K562 (cell line): ENCODE data around the gene KIAA1958. TPM values are rescaled to one million over a fixed set of nuclear protein-coding genes. Genes with fewer than 3 reads are reported as not detected.

Experiments
- ATAC-seq: fragments of 200-7000 bp; cut with Tn5 transposase; 3 replicates; pipeline ENCODE4 v1.9.1; 2020; ENCODE audit warnings: moderate library complexity
- BruUV-seq: library from RNA; stranded (reverse); fragments of 400-500 nt; replicated peaks from 2 replicates; lab custom pipeline; 2021; lab: Mats Ljungman, UMichigan
- CTCF ChIA-PET: fragments of 300-600 bp; formaldehyde crosslinking; extraction: SDS; loops from one replicate; lab custom pipeline; 2021; ENCODE audit warnings: low intra/inter-chr PET ratio; lab: Yijun Ruan, JAX
- POLR2A ChIA-PET: fragments of 300-600, 350-650 bp; sonication (Branson Sonifier 250); formaldehyde crosslinking; extraction: SDS; loops from one replicate; lab custom pipeline; 2021; ENCODE audit warnings: antibody characterized with exemption, inconsistent platforms; lab: Yijun Ruan, JAX
- DNase-seq, 4 experiments: peaks; one replicate each; pipeline versions ENCODE4 v3.0.0 to v3.0.0-alpha.2; 2011 to 2018; ENCODE audit warnings: low spot score in 3 of 4, mixed read lengths in 3 of 4; ENCODE audit errors: extremely low read depth in 1 of 4
- FAIRE-seq: peaks from 2 replicates; lab custom pipeline; 2011; peaks lifted over from hg19 to GRCh38; lab: Jason Lieb, UNC
- H2AFZ ChIP-seq: 2 replicates; pipeline ENCODE4 v1.6.0; 2011; ENCODE audit warnings: low read depth, low read length, control low read depth, inconsistent platforms
- H3K27ac ChIP-seq: fragments of 200-600 bp; 3 replicates; pipeline ENCODE4 v1.8.0; 2011; ENCODE audit warnings: low read depth, mild to moderate bottlenecking, control low read depth, inconsistent platforms, low read length, moderate library complexity, mixed read lengths; ENCODE audit errors: extremely low read depth
- H3K27me3 ChIP-seq, 2 experiments: fragments of 300-600 bp in 1 of 2; 2 replicates in 1 of 2; 3 replicates in 1 of 2; pipeline versions ENCODE4 v1.6.0 to v1.8.0; 2011; ENCODE audit warnings: inconsistent platforms in 2 of 2, low read length in 2 of 2, mild to moderate bottlenecking in 1 of 2, mixed read lengths in 1 of 2, moderate library complexity in 1 of 2; ENCODE audit not compliant: control insufficient read depth in 2 of 2, insufficient read depth in 2 of 2
- H3K36me3 ChIP-seq: fragments of 300-600 bp; 3 replicates; pipeline ENCODE4 v1.8.0; 2011; ENCODE audit warnings: mild to moderate bottlenecking, low read length, inconsistent platforms; ENCODE audit not compliant: control insufficient read depth, insufficient read depth
- H3K4me1 ChIP-seq, 2 experiments: fragments of 200-600 bp in 1 of 2; replicated peaks in 1 of 2; 2 replicates in 1 of 2; 3 replicates in 1 of 2; pipeline versions ENCODE4 v1.5.1 to v1.8.0; 2011; ENCODE audit warnings: inconsistent platforms in 2 of 2, low read length in 2 of 2, mild to moderate bottlenecking in 1 of 2, mixed read lengths in 1 of 2, moderate library complexity in 1 of 2; ENCODE audit not compliant: control insufficient read depth in 2 of 2, insufficient read depth in 2 of 2
- H3K4me2 ChIP-seq: 2 replicates; pipeline ENCODE4 v1.6.1; 2011; ENCODE audit warnings: low read length, control low read depth, inconsistent platforms, mixed read lengths; ENCODE audit not compliant: insufficient read depth
- H3K4me3 ChIP-seq: fragments of 200-600 bp; sonication (generic), shearing (Covaris generic); 2 replicates; pipeline ENCODE4 v1.5.1; 2016; ENCODE audit warnings: control low read depth, inconsistent platforms
- H3K79me2 ChIP-seq: fragments of 200-600 bp; 3 replicates; pipeline ENCODE4 v1.8.0; 2011; ENCODE audit warnings: low read length, inconsistent platforms; ENCODE audit not compliant: control insufficient read depth, insufficient read depth
- H3K9ac ChIP-seq, 2 experiments: 2 replicates each; pipeline versions ENCODE4 v1.6.0 to v1.6.1; 2011; ENCODE audit warnings: low read depth in 2 of 2, low read length in 2 of 2, control low read depth in 1 of 2, inconsistent platforms in 1 of 2, mild to moderate bottlenecking in 1 of 2, mixed read lengths in 1 of 2; ENCODE audit not compliant: insufficient read depth in 1 of 2
- H3K9me1 ChIP-seq: one replicate; pipeline ENCODE4 v1.6.0; 2011; ENCODE audit warnings: inconsistent platforms, mild to moderate bottlenecking, low read length, moderate library complexity; ENCODE audit not compliant: control insufficient read depth, insufficient read depth
- H3K9me3 ChIP-seq: replicated peaks from 2 replicates; pipeline ENCODE4 v1.5.1; 2011; ENCODE audit warnings: low read depth, low read length, inconsistent platforms; ENCODE audit not compliant: control insufficient read depth, insufficient read depth
- H4K20me1 ChIP-seq: replicated peaks from 2 replicates; pipeline ENCODE4 v1.6.1; 2011; ENCODE audit warnings: low read length, inconsistent platforms, mixed read lengths; ENCODE audit not compliant: control insufficient read depth, insufficient read depth
- C11orf30 ChIP-seq: fragments of 450-650 bp; IDR thresholded peaks from 2 replicates; pipeline ENCODE4 v1.6.1; 2016; ENCODE audit warnings: low read depth, mild to moderate bottlenecking
- ILF3 ChIP-seq: fragments of 450-650 bp; IDR thresholded peaks from 2 replicates; pipeline ENCODE4 v1.6.1; 2018; ENCODE audit warnings: antibody characterized with exemption, mild to moderate bottlenecking, moderate library complexity, borderline replicate concordance
- MAFG ChIP-seq: fragments of 450-650 bp; conservative IDR thresholded peaks from 2 replicates; pipeline ENCODE4 v1.6.1; 2016; ENCODE audit warnings: missing genetic modification characterization, missing compliant biosample characterization
- MAFK ChIP-seq: IDR thresholded peaks from 2 replicates; pipeline ENCODE4 v1.6.1; 2011; ENCODE audit warnings: low read length, improper control_type of control experiment
- MIER1 ChIP-seq: fragments of 450-650 bp; IDR thresholded peaks from 2 replicates; pipeline ENCODE4 v1.6.1; 2016; ENCODE audit warnings: antibody characterized with exemption, mild to moderate bottlenecking, low read depth
- POLR2A ChIP-seq: fragments of 450-650 bp; conservative IDR thresholded peaks from 2 replicates; pipeline ENCODE4 v1.6.1; 2016
- ZNF316 ChIP-seq: fragments of 450-650 bp; IDR thresholded peaks from 2 replicates; pipeline ENCODE4 v1.6.1; 2016
- WGBS: fragments of 100-300 bp; shearing (Covaris generic); methylation state at CpG from one replicate; pipeline ENCODE4 v1.1.6; 2016; ENCODE audit warnings: low coverage, mixed read lengths; ENCODE audit not compliant: insufficient coverage; ENCODE audit errors: missing lambda C conversion rate; 5-methylcytosine and 5-hydroxymethylcytosine counted together
- in situ Hi-C: fragments of 300-500 bp; cut with MboI; formaldehyde crosslinking; loops from 4 replicates; pipeline ENCODE4 v1.15.0; 2018; ENCODE audit warnings: inconsistent platforms, mixed read lengths
- intact Hi-C: fragments of 100-400 bp; cut with micrococcal nuclease; formaldehyde crosslinking; loops from 2 replicates; pipeline ENCODE4 v1.14.2; 2022
- polyA plus RNA-seq, 8 experiments: library from polyadenylated mRNA; depleted of rRNA in 4 of 8; stranded (reverse) in 5 of 8; unstranded in 3 of 8; fragments of >200 nt; fragmentation: Nextera tagmentation in 2 of 8; fragmentation: Illumina TruSeq in 1 of 8; extraction: Ambion mirVana in 2 of 8; extraction: Trizol in 1 of 8; gene quantifications; 2 replicates each; pipeline versions ENCODE4 v1.2.1 to v1.2.3, GENCODE V29; 2011 to 2014; ENCODE audit warnings: inconsistent platforms in 1 of 8, missing spikeins in 1 of 8
- total RNA-seq, 7 experiments: library from RNA; depleted of rRNA in 6 of 7; stranded (reverse); fragments of >200 nt in 6 of 7; fragmentation: Illumina TruSeq in 2 of 7; extraction: Trizol in 2 of 7; gene quantifications; 2 replicates each; pipeline versions ENCODE4 v1.2.1 to v1.2.3, GENCODE V29; 2011 to 2021; ENCODE audit warnings: low replicate concordance in 1 of 7

The KIAA1958 gene
- total and polyA plus RNA-seq, 9 of the 15 experiments (the other 6 are each of a cell fraction or from before 2014, with no cell fraction given) = 1.1 to 16.0 (median 10.1) TPM

GRCh38 chr9:112575107-112575506 lies 88.5 kb downstream of the KIAA1958 start:
- Histone ChIP-seq H3K9me1 (peaks cover 3% of the 10 kb centered on the region), H4K20me1 (peaks cover 13% of the 10 kb centered on the region; the same call in 1 of the 2 replicates), H2AFZ (no peak overlapping the region), H3K36me3 (peaks cover 17% of the 10 kb centered on the region; the same call in 1 of the 3 replicates), H3K27me3 (no peaks in the 10 kb centered on the region), H3K79me2 (peaks cover 13% of the 10 kb centered on the region; the same call in 1 of the 3 replicates), H3K4me3 (no peak overlapping the region), H3K9ac (no peak overlapping the region), H3K27ac (no peak overlapping the region), H3K4me1 (no peaks in the 10 kb centered on the region; a peak in 1 of 5 replicates), H3K9me3 (no peaks in the 10 kb centered on the region), H3K4me2 (no peak overlapping the region)
- no peak for ATAC-seq
- in situ Hi-C loops (no loop called here), intact Hi-C loops (no loop called here)
- DNase-seq = no peak
- ChIA-PET POLR2A (interaction anchor here (0.7 kb wide), 1 partner anchor 21 kb away, joined by 3 read pairs; no protein-coding TSS in a partner anchor), CTCF (no interaction called here)
- TF ChIP-seq ILF3 = no peak
- peak; percentile 44; the same call in 1 of the 2 replicates for TF ChIP-seq MAFG
- TF ChIP-seq C11orf30 = peak; percentile 54; the same call in 1 of the 2 replicates
- peak; percentile 72 for TF ChIP-seq ZNF316
- TF ChIP-seq MIER1 = no peak
- no peak for TF ChIP-seq POLR2A
- peak; percentile 18; the same call in 1 of the 2 replicates for TF ChIP-seq MAFK
- no TSS peak for BruUV-seq
- 91% methylated on average over 8 of the region's 8 CpGs for WGBS
- FAIRE-seq = no peak
